HTERT RPE-1 (cell line): ENCODE measurements around the gene TMPRSS13.
"Not testable (repeated sequence)": the region's sequence is repeated elsewhere in the genome, so short reads cannot be mapped to it uniquely, and the experiment has no call there.

Source experiments
- in situ Hi-C: fragments of 300-500 bp; cut with MboI; formaldehyde crosslinking; loops from 4 replicates; pipeline ENCODE4 v1.14.3; 2020; ENCODE audit warnings: low sequenced_read_pairs

Gene TMPRSS13

GRCh38 chr11:117950993-117951961 lies 22.1 kb upstream of the TMPRSS13 start:
- in situ Hi-C loops, result no loop called here

GRCh38 chr11:117950301-117950700 lies 21.1 kb upstream of the TMPRSS13 start:
- in situ Hi-C loops, result no loop called here

- in situ Hi-C loops, result no loop called here
Observed at GRCh38 chr11:117949062-117949461, 19.9 kb upstream of the TMPRSS13 start.

- in situ Hi-C loops, result not testable (repeated sequence)
Observed at GRCh38 chr11:117948466-117948865, 19.3 kb upstream of the TMPRSS13 start.

- in situ Hi-C loops, result not testable (repeated sequence)
Observed at GRCh38 chr11:117947751-117948150, 18.5 kb upstream of the TMPRSS13 start.

- in situ Hi-C loops, result no loop called here
Observed at GRCh38 chr11:117946842-117947526, 17.8 kb upstream of the TMPRSS13 start.

GRCh38 chr11:117946156-117946841 lies 17.1 kb upstream of the TMPRSS13 start:
- in situ Hi-C loops, result no loop called here

GRCh38 chr11:117945047-117945810 lies 16.0 kb upstream of the TMPRSS13 start:
- in situ Hi-C loops, result no loop called here

GRCh38 chr11:117944554-117944953 lies 15.4 kb upstream of the TMPRSS13 start:
- in situ Hi-C loops, result no loop called here

GRCh38 chr11:117941976-117942654 lies 12.9 kb upstream of the TMPRSS13 start:
- in situ Hi-C loops, result no loop called here

GRCh38 chr11:117941163-117941707 lies 12.0 kb upstream of the TMPRSS13 start:
- in situ Hi-C loops, result no loop called here

GRCh38 chr11:117940736-117941135 lies 11.5 kb upstream of the TMPRSS13 start:
- in situ Hi-C loops, result no loop called here

- in situ Hi-C loops, result no loop called here
Observed at GRCh38 chr11:117936973-117937372, 7.8 kb upstream of the TMPRSS13 start.

GRCh38 chr11:117934526-117935307 lies 5.5 kb upstream of the TMPRSS13 start:
- in situ Hi-C loops, result no loop called here

GRCh38 chr11:117933930-117934329 lies 4.7 kb upstream of the TMPRSS13 start:
- in situ Hi-C loops, result no loop called here

GRCh38 chr11:117933475-117933874 lies 4.3 kb upstream of the TMPRSS13 start:
- in situ Hi-C loops, result no loop called here

GRCh38 chr11:117932947-117933346 lies 3.7 kb upstream of the TMPRSS13 start:
- in situ Hi-C loops, result no loop called here

- in situ Hi-C loops, result no loop called here
Observed at GRCh38 chr11:117932426-117932825, 3.2 kb upstream of the TMPRSS13 start.

- in situ Hi-C loops, result no loop called here
Observed at GRCh38 chr11:117931971-117932370, 2.8 kb upstream of the TMPRSS13 start.
